ENCODE data around the gene HLCS.

DNA sequence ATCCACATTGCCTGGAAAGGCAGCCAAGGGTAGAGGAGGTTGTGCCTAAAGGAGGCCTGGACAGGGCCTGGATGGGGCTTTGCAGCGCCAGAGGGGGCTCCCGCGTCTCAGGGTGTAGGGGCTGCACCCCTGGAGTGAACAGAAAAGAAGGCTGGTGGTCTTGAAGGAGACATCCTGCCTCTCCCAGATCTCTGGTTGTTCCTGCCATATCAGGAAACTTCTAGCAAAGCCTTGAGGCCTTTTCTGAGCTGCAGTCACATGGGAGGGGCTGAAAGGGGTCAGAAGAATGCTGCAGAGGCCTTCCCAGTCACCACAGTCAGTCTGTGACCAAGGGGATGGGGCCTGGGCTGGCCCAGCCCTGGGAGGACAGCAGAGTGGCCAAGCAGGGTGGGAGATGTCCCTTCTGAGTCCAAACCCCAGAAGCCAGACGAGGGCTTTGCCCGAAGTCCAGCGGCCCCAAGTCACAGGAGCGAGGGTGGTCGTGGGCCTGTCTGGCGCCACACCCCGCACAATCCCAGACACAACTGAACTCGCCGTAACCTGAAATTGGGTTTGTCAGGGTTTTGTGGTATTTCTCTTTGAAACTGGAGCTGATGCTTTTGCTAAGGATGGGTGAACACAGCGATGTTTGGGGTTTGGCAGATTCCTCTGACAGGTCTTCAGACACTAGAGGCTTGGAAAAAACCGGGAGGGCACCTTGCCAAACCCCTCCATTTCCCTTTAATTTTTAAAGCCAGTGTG lies 237.9 kb downstream of the HLCS start:
- TF ChIP-seq POLR2A (IDR thresholded peaks at IDR 0.05; ENCODE audit: low read depth, low read length) (no peak), CEBPB (IDR thresholded peaks at IDR 0.05; ENCODE audit: low read depth, low read length) (no peak), CTCF (conservative IDR thresholded peaks at IDR 0.05; ENCODE audit: low read depth, low read length) (no peak), MAZ (IDR thresholded peaks at IDR 0.05; ENCODE audit: borderline replicate concordance, low read depth, low read length) (no peak)

All from IMR-90 (cell line).